Heart right ventricle (tissue), 16 donors: Measurements from ENCODE around the gene LTBP2. TPM values are rescaled to one million over a fixed set of nuclear protein-coding genes. Genes with fewer than 3 reads are reported as not detected.

Experiments
- ATAC-seq, 8 donors: fragments of 200-7000 bp; cut with Tn5 transposase; one replicate each; pipeline ENCODE4 v1.9.1; 2020; ENCODE audit warnings: mild to moderate bottlenecking in 8 of 8, moderate library complexity in 8 of 8, moderate number of reproducible peaks in 1 of 8
- DNase-seq, 2 donors: peaks; one replicate each; pipeline ENCODE4 v3.0.0-alpha.2; 2020
- H3K27ac ChIP-seq, 10 donors: fragments of 200-600 bp; sonication (generic) in 2 of 10; one replicate each; pipeline versions ENCODE4 v1.5.0 to v1.8.0; 2020 to 2022; ENCODE audit warnings: mild to moderate bottlenecking in 3 of 10
- H3K27me3 ChIP-seq, 7 donors: fragments of 200-600 bp; one replicate each; pipeline ENCODE4 v1.8.0; 2021 to 2022; ENCODE audit warnings: mild to moderate bottlenecking in 2 of 7
- H3K36me3 ChIP-seq, 9 donors: fragments of 200-600 bp; sonication (generic) in 1 of 9; one replicate each; pipeline versions ENCODE4 v1.5.0 to v1.8.0; 2020 to 2022; ENCODE audit warnings: mild to moderate bottlenecking in 2 of 9
- H3K4me1 ChIP-seq, 9 donors: fragments of 200-600 bp; sonication (generic) in 1 of 9; one replicate each; pipeline versions ENCODE4 v1.5.0 to v1.8.0; 2020 to 2022; ENCODE audit warnings: mild to moderate bottlenecking in 4 of 9
- H3K4me3 ChIP-seq, 10 donors: fragments of 200-600 bp; sonication (generic) in 2 of 10; one replicate each; pipeline versions ENCODE4 v1.5.0 to v1.8.0; 2020 to 2022; ENCODE audit warnings: mild to moderate bottlenecking in 7 of 10, moderate library complexity in 2 of 10
- H3K9me3 ChIP-seq, 11 donors: fragments of 200-600 bp in 10 of 11; sonication (generic) in 2 of 11; one replicate each; pipeline versions ENCODE4 v1.5.0 to v1.8.0; 2013 to 2022; ENCODE audit warnings: mild to moderate bottlenecking in 2 of 11, control low read depth in 1 of 11, moderate library complexity in 1 of 11
- CTCF ChIP-seq, 9 donors: fragments of 200-600 bp; sonication (generic) in 2 of 9; IDR thresholded peaks; one replicate each; pipeline versions ENCODE4 v1.5.0 to v1.8.0; 2021 to 2022; ENCODE audit warnings: antibody characterized with exemption in 9 of 9, mild to moderate bottlenecking in 5 of 9, moderate library complexity in 1 of 9
- WGBS, 2 donors: extraction: QIAGEN DNeasy Blood & Tissue Kit; methylation state at CpG; one replicate each; pipeline ENCODE4 v1.1.7; 2013; ENCODE audit warnings: inconsistent platforms in 1 of 2; 5-methylcytosine and 5-hydroxymethylcytosine counted together
- intact Hi-C, 10 donors: fragments of 100-400 bp; cut with DNase I; formaldehyde crosslinking; loops; one replicate each; pipeline versions ENCODE4 v1.11.1 to v1.14.2; 2022
- polyA plus RNA-seq, 2 donors: library from polyadenylated mRNA; stranded (reverse); fragments of 200-250 nt; gene quantifications; one replicate each; pipeline ENCODE4 v1.2.3, GENCODE V29; 2013
- total RNA-seq, 10 donors: library from RNA; stranded (reverse); fragmentation: NEBNext Ultra II Directional in 3 of 10; extraction: Animal tissue kit (Norgen Biotek cat#: 25700) in 3 of 10; gene quantifications; one replicate each; pipeline versions ENCODE4 v1.2.1 to v1.2.4, GENCODE V29; 2021 to 2023
- donor health status: Arrhythmogenic right ventricular cardiomyopathy.
- donor health status: ischemic (EF 13 %, LVEDD 7.1; RV severe dilation, severe dysfunction).
- donor health status: healthy with polysubstance abuse.
- donor health status: DM: no; HTN: yes; CAD: no.
- donor health status: DM: no; HTN: no; CAD: no.
- donor health status: ischemic (EF 25% LVEDD 6.9; RV normal size, moderate dysfunction).
- donor health status: ischemic (EF 25% LVEDD 5.7; RV mildly dilated, moderate dysfunction).
- donor health status: healthy.
- donor health status: DM: yes; HTN: yes; CAD: no.
- donor health status: Ischemic cardiomyopathy.
- donor health status: ischemic (EF 35%, LVEDD 5.7; RV mildly dilated, moderate dysfunction).
- donor health status: nonischemic (EF 11% LVEDD 7.7; RV severe dilation, severe dysfunction).
- donor health status: DM: yes; HTN: yes; CAD: no.
- donor health status: PGD.
- donor health status: ischemic (EF 29% LVEDD 5.4; RV normal size, mild dysfunction).
- donor health status: nonischemic (EF 23%, LVEDD 6.1; RV moderate dilation, normal function).

Gene LTBP2
- total and polyA plus RNA-seq, 12 donors = 3.5 to 50.3 (median 17.3) TPM

- Histone ChIP-seq H3K27ac (no peak overlapping the region), H3K4me1 (peaks cover 24 to 66% (median 39%) of the 10 kb centered on the region in 9 donors)
These were observed 24.7 kb downstream of the LTBP2 start for GRCh38 chr14:74587363-74587707.

GRCh38 chr14:74586681-74587362 is 25.2 kb downstream of the LTBP2 start:
- no peak overlapping the region for H3K4me3 ChIP-seq
- H3K9me3 ChIP-seq = no peaks in the 10 kb centered on the region
- H3K27ac ChIP-seq = no peak overlapping the region
- 88 to 93% methylated on average over 18 of the region's 18 CpGs for WGBS, 2 donors
- no peaks in the 10 kb centered on the region for H3K27me3 ChIP-seq
- no peaks in the 10 kb centered on the region for H3K36me3 ChIP-seq
- TF ChIP-seq CTCF (IDR thresholded peaks at IDR 0.05) = no peak
- H3K4me1 ChIP-seq = peaks cover 19 to 62% (median 34%) of the 10 kb centered on the region in 9 donors
- intact Hi-C loops = no loop called here
- ATAC-seq = no peak
- DNase-seq = no peak

More at GRCh38 chr14:74587363-74587707, 24.7 kb downstream of the LTBP2 start:
- ATAC-seq (no peak), DNase-seq (no peak)
- TF ChIP-seq CTCF (IDR thresholded peaks at IDR 0.05) = no peak
- 92% methylated on average over 10 of the region's 10 CpGs for WGBS, 2 donors
- no peak overlapping the region for H3K4me3 ChIP-seq
- H3K27me3 ChIP-seq = no peaks in the 10 kb centered on the region
- H3K36me3 ChIP-seq = no peaks in the 10 kb centered on the region
- H3K9me3 ChIP-seq = no peaks in the 10 kb centered on the region
- intact Hi-C loops = no loop called here

- no peaks in the 10 kb centered on the region for H3K9me3 ChIP-seq
- peaks cover 12 to 56% (median 26%) of the 10 kb centered on the region in 9 donors for H3K4me1 ChIP-seq
- no peaks in the 10 kb centered on the region for H3K27me3 ChIP-seq
- H3K4me3 ChIP-seq = no peak overlapping the region
- H3K27ac ChIP-seq = peak overlapping the region in 5 of 10 donors; percentile 9 to 81 (median 39)
- no peaks in the 10 kb centered on the region for H3K36me3 ChIP-seq
- no peak for ATAC-seq
- TF ChIP-seq CTCF (IDR thresholded peaks at IDR 0.05) = no peak
- WGBS, 2 donors = 96 to 97% methylated on average over 33 of the region's 33 CpGs
- intact Hi-C loops = no loop called here
- no peak for DNase-seq
These were observed 26.4 kb downstream of the LTBP2 start for GRCh38 chr14:74585406-74586335.

- DNase-seq = no peak
- Histone ChIP-seq H3K4me3 (no peak overlapping the region), H3K9me3 (no peaks in the 10 kb centered on the region), H3K4me1 (peaks cover 12 to 54% (median 31%) of the 10 kb centered on the region in 9 donors), H3K27ac (peak overlapping the region in 6 of 10 donors; percentile 9 to 81 (median 27)), H3K27me3 (no peaks in the 10 kb centered on the region), H3K36me3 (no peaks in the 10 kb centered on the region)
- intact Hi-C loops = no loop called here
- 70 to 78% methylated on average over 5 of the region's 5 CpGs for WGBS, 2 donors
- no peak for ATAC-seq
- TF ChIP-seq CTCF (IDR thresholded peaks at IDR 0.05) = no peak
These were observed 27.1 kb downstream of the LTBP2 start for GRCh38 chr14:74584951-74585350.
